ENCODE measurements around the gene SDK1. TPM values are rescaled to one million over a fixed set of nuclear protein-coding genes. Genes with fewer than 3 reads are reported as not detected.

Gene SDK1
- total RNA-seq, 1 experiment from 2014 or later, result 9.3 TPM

GRCh38 chr7:4030346-4030950 lies 729.4 kb downstream of the SDK1 start:
- no peaks in the 10 kb centered on the region for H3K36me3 Mint-ChIP-seq
- no peaks in the 10 kb centered on the region for H3K27me3 Mint-ChIP-seq (ENCODE audit: low read depth)
- TF ChIP-seq ZNF512 (CRISPR knock-in tag; IDR thresholded peaks at IDR 0.05; ENCODE audit: borderline replicate concordance) (no peak), HMGA2 (CRISPR knock-in tag; IDR thresholded peaks at IDR 0.05) (no peak), CREM (CRISPR knock-in tag; IDR thresholded peaks at IDR 0.05) (no peak), E2F1 (CRISPR knock-in tag; IDR thresholded peaks at IDR 0.05) (no peak), MXD4 (CRISPR knock-in tag; IDR thresholded peaks at IDR 0.05; ENCODE audit: borderline replicate concordance) (no peak), ZNF396 (CRISPR knock-in tag; IDR thresholded peaks at IDR 0.05; ENCODE audit: borderline replicate concordance) (no peak), TCF7 (CRISPR knock-in tag; IDR thresholded peaks at IDR 0.05; ENCODE audit: low read depth) (no peak), ZSCAN18 (CRISPR knock-in tag; IDR thresholded peaks at IDR 0.05) (no peak), ZNF121 (CRISPR knock-in tag; IDR thresholded peaks at IDR 0.05) (no peak), IRF1 (CRISPR knock-in tag; IDR thresholded peaks at IDR 0.05) (no peak), ZNF532 (CRISPR knock-in tag; IDR thresholded peaks at IDR 0.05; ENCODE audit: borderline replicate concordance) (no peak), CDX4 (CRISPR knock-in tag; IDR thresholded peaks at IDR 0.05; ENCODE audit: borderline replicate concordance) (no peak), RORB (CRISPR knock-in tag; IDR thresholded peaks at IDR 0.05) (no peak), ESRRA (CRISPR knock-in tag; IDR thresholded peaks at IDR 0.05; ENCODE audit: borderline replicate concordance) (no peak), E2F4 (CRISPR knock-in tag; IDR thresholded peaks at IDR 0.05; ENCODE audit: borderline replicate concordance, low read depth) (no peak), CBFB (CRISPR knock-in tag; IDR thresholded peaks at IDR 0.05; ENCODE audit: low read depth) (no peak)
- ChIA-PET CTCF (no interaction called here), POLR2A (no interaction called here)
- no peak for DNase-seq (ENCODE audit: low spot score)
- no peak overlapping the region for H3K27ac Mint-ChIP-seq
- peaks cover 39% of the 10 kb centered on the region for H3K4me1 Mint-ChIP-seq
- no peaks in the 10 kb centered on the region for H3K9me3 Mint-ChIP-seq
- ATAC-seq, result no peak
- H3K4me3 Mint-ChIP-seq, result no peak overlapping the region

Measured in WTC11 (cell line).